ENCODE measurements around the gene COL23A1. TPM values are rescaled to one million over a fixed set of nuclear protein-coding genes. Genes with fewer than 3 reads are reported as not detected.

The COL23A1 gene
- total and polyA plus RNA-seq, 2 of the 8 experiments (the other 6 are each of a cell fraction or from before 2014, with no cell fraction given), result 3.1 to 4.7 TPM

DNA sequence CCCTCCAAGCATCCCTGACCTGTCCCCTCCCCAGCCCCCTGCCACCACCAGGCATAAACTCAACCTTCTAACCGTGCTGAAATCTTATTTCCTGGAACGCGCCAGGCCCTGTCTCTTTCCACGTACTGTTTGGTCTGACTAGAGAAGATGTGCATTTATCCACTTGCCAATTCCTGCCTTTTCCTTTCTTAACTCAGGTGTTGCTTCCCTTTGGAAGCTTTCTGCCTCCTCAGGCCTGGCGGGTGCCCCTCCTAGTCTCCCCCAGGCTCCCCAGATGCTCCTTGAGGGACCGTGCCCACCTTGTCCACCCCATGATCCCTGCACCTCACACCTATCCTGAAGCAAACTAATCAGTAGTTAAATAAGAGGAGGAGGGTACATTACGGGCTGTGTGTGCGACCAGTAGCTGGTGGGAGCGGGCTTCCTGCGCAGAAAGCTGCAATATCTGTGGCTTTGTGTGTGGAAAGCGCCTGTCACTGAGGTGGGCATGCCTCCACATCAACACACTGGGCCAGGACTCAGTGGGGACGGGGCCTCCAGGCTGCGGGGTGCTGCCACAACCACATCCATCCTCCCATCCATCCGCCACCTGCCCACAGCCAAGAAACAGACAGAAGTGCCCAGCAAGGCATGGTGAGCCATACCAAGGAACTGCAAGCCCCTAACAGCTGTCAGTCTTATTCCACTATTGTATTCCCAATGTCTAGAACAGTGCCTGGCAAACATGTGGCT lies 73.5 kb downstream of the COL23A1 start (continued):
- TF ChIP-seq, protein P1, sequence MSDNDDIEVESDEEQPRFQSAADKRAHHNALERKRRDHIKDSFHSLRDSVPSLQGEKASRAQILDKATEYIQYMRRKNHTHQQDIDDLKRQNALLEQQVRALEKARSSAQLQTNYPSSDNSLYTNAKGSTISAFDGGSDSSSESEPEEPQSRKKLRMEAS (IDR thresholded peaks at IDR 0.05), result no peak
- TF ChIP-seq EGR1 (IDR thresholded peaks at IDR 0.05; ENCODE audit: borderline replicate concordance, low read depth, low read length) (no peak), SP1 (IDR thresholded peaks at IDR 0.05; ENCODE audit: low read depth, low read length) (no peak), CBX8 (IDR thresholded peaks at IDR 0.05; ENCODE audit: borderline replicate concordance, low read depth, low read length) (no peak), BRCA1 (IDR thresholded peaks at IDR 0.05; ENCODE audit: low read depth, low read length) (no peak), CREB1 (IDR thresholded peaks at IDR 0.05) (no peak), RXRA (IDR thresholded peaks at IDR 0.05; ENCODE audit: insufficient read depth, low read depth, low read length) (no peak)

Measured in H1 (cell line).